Right renal pelvis (tissue), 4 donors: ENCODE measurements around the gene SEZ6. TPM values are rescaled to one million over a fixed set of nuclear protein-coding genes. Genes with fewer than 3 reads are reported as not detected.

ENCODE experiments used
- DNase-seq, 4 donors: peaks; one replicate each; pipeline ENCODE4 v3.0.0-alpha.2; 2013; ENCODE audit warnings: low read depth in 4 of 4, low spot score in 3 of 4, missing footprints in 1 of 4
- polyA plus RNA-seq, 4 donors: library from polyadenylated mRNA; unstranded; fragments of 120-200 nt; gene quantifications; one replicate each; pipeline ENCODE4 v1.2.1, GENCODE V29; 2013; ENCODE audit not compliant: insufficient read length in 4 of 4

Gene SEZ6
- polyA plus RNA-seq, 4 donors, result 0.21 to 0.48 (median 0.25) TPM; not detected in 1

GRCh38 chr17:28912938-28913333 lies 92.9 kb downstream of the SEZ6 start:
- no peak for DNase-seq

GRCh38 chr17:28912281-28912937 lies 93.4 kb downstream of the SEZ6 start:
- no peak for DNase-seq

- DNase-seq, result no peak
Measured at GRCh38 chr17:28911411-28912045, 94.3 kb downstream of the SEZ6 start.

- DNase-seq, result no peak
Measured at GRCh38 chr17:28910534-28910933, 95.3 kb downstream of the SEZ6 start.

GRCh38 chr17:28908640-28909167 lies 97.1 kb downstream of the SEZ6 start:
- DNase-seq, result no peak

GRCh38 chr17:28907709-28908475 lies 97.9 kb downstream of the SEZ6 start:
- DNase-seq, result no peak

GRCh38 chr17:28906706-28907438 lies 99.0 kb downstream of the SEZ6 start:
- no peak for DNase-seq

- no peak for DNase-seq
Measured at GRCh38 chr17:28906276-28906675, 99.6 kb downstream of the SEZ6 start.

Other genes with a start within 250 kb of the SEZ6 start
- gene FAM222B, start 163.2 kb downstream of the SEZ6 start, polyA plus RNA-seq, result 10 to 100 TPM; 21.2 to 26.7 (median 22.7) TPM
- gene ERAL1, start 151.0 kb downstream of the SEZ6 start, polyA plus RNA-seq, result 10 to 100 TPM; 63.6 to 72.1 (median 70.8) TPM
- 10 to 100 TPM; 80.8 to 98.4 (median 86.5) TPM for gene FLOT2, start 108.3 kb downstream of the SEZ6 start, polyA plus RNA-seq
- gene DHRS13, start 103.0 kb downstream of the SEZ6 start, polyA plus RNA-seq, result 10 to 100 TPM; 13.1 to 19.0 (median 14.7) TPM
- gene PHF12, start 54.5 kb downstream of the SEZ6 start, polyA plus RNA-seq, result 10 to 100 TPM; 42.3 to 48.1 (median 46.4) TPM
- gene PIPOX, start 37.1 kb upstream of the SEZ6 start, polyA plus RNA-seq, result 10 to 100 TPM in 2 of 4 donors, 1 to 10 TPM in 2; 5.6 to 11.6 (median 9.1) TPM
- 10 to 100 TPM; 34.0 to 38.0 (median 35.9) TPM for gene MYO18A, start 174.4 kb upstream of the SEZ6 start, polyA plus RNA-seq
- under 1 TPM in 1 of 4 donors, not detected in 3; 0.10 TPM for gene CRYBA1, start 240.8 kb upstream of the SEZ6 start, polyA plus RNA-seq